Stimulated activated CD4-positive, alpha-beta T cell treated with anti-CD3 and anti-CD28 coated beads, Interleukin-4, amount 100 ng/mL, for 48 hours (primary cell): ENCODE measurements around the gene DHX57.
"Not testable (repeated sequence)": the region's sequence is repeated elsewhere in the genome, so short reads cannot be mapped to it uniquely, and the experiment has no call there.

Source experiments
- DNase-seq, 2 donors: peaks; one replicate each; pipeline ENCODE4 v3.0.0-alpha.2; 2020; ENCODE audit warnings: low read depth in 2 of 2

The DHX57 gene

DNA sequence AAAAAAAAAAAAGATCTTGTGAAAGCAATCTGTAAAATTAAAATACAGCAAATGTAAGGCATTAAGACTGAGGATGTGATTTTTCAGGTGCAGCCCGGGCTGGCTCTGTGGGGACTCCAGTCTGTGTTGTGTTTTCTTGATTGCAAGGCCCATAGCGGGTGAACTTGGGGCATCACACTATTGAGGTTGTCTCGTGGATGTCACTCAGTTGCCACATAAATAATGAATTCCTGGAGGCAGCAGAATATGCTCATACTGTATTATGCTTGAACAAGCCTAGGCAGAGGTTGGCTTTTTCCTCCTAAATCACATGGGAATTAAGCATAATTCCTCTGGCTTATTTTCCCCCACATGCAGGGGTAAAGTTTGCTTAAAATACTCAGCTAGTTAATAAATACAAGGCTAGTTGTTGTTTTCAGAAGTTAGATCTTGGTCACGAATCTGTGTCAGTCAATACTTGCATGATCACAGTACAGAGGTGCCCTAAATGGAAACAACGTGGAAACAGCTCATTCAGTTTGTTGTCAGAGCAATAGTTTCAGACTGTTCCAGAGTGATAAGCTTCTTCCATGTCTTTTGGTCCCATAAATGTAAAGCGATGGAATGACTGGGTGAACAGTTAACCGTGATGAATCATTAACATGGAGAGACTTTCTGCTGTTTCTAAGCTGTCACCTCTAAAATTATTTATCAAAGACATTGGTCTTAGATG lies 81.3 kb downstream of the DHX57 start:
- DNase-seq, result no peak

DNA sequence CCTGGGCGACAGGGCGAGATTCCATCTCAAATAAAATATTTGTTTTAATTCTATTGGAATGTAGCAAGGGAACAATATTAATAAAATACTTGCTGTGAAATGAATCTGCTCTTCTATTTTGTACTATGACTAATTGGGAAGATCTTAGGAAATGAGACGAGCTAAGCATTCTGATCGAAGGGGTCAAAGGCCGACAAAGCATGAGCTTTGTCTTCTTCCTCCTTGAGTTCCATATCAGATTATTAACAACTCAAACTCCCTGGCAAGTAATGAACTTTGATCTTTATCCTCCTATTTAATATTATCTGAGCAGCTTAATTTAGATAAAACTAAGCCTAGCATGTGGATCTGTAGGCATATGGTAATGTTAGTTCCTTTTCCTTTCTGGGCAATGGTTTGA lies 82.2 kb downstream of the DHX57 start:
- DNase-seq, result no peak

DNA sequence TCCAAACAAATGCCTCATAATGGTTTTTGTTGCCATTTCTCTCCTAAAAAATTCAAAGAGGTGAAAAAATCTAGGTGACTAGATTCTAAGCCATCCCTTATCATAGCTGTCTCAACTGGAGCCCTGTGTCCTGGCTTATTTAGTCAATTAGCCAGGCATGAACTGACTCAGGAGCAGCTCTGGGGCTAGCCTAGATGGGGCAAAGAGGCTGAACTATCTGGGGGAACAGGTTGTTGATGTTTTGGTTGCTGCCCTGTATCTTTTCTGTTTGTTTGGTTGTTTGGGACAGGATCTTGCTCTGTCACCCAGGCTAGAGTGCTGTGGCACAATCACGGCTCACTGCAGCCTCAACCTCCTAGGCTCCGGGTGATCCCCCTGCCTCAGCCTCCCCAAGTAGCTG lies 83.0 kb downstream of the DHX57 start:
- DNase-seq, result no peak

DNA sequence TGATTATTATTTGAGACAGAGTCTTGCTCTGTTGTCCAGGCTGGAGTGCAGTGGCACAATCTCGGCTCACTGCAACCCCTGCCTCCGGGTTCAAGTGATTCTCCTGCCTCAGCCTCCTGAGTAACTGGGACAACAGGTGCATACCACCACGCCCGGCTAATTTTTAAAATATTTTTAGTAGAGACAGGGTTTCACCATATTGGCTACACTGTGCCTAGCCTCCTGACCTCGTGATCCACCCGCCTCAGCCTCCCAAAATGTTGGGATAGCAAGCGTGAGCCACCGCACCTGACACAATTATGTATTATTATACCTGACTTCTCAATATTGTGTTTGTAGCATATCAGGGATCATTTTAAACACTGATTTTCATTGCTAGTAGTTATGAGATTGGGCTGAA lies 83.4 kb downstream of the DHX57 start:
- not testable (repeated sequence) for DNase-seq

DNA sequence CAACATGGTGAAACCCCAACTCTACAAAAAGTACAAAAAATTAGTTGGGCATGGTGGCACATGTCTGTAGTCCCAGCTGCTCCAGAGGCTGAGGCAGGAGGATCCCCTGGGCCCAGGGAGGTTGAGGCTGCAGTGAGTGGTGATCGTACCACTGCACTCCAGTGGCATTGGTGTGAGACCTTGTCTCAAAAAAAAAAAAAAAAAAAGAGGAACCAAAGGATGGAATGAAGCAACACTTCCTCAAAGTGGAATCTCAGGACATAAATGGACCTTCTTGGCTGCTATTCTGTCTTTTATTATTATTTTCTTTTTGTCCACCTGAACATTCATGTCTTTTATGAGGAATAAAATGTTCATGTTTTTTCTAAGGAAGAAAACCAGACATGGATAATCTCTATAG lies 84.0 kb downstream of the DHX57 start:
- DNase-seq, result no peak

DNA sequence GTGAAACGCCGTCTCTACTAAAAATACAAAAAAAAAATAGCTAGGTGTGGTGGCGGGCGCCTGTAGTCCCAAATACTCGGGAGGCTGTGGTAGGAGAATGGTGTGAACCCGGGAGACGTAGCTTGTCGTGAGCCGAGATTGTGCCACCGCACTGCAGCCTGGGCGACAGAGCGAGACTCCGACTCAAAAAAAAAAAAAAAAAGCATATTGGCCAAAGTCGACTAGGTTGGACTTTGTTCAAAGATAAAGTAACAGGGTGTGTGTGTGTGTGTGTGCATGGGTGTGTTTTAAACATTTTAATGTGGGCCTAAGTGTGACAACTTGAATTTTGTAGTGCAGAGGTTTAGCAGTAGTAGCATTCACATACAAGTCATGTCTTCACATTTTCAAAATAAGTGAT lies 86.0 kb downstream of the DHX57 start:
- DNase-seq, result no peak

DNA sequence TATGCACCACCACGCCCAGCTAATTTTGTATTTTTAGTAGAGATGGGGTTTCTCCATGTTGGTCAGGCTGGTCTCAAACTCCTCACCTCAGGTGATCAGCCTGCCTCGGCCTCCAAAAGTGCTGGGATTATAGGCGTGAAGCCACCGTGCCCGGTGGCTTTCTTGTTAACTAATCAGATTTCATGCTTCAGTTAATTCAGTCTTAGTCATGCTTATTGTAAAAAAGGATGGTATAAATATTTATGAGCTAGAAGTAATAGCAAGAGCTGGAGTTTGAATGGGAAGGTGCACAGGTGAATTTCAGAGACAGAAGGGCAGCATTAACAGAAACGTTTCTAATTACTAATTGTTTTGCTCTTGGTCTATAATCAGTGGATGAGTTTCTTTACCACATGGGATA lies 87.4 kb downstream of the DHX57 start:
- no peak for DNase-seq

DNA sequence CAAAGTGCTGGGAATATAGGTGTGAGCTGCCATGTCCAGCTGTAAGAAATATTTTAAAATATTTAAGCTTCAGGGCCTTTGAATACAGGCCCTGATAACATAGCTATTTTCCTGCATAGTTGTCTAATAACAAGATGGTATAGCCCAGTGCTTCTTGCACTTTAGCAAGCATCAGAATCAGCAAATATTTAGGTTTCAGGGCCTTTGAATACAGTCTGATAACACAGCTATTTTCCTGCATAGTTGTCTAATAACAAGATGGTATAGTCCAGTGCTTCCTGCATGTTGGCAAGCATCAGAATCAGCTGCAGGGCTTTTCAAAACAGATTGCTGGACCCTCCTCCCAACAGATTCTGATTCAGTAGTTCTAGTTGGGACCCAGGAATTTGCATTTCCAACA lies 92.1 kb downstream of the DHX57 start:
- DNase-seq, result no peak

DNA sequence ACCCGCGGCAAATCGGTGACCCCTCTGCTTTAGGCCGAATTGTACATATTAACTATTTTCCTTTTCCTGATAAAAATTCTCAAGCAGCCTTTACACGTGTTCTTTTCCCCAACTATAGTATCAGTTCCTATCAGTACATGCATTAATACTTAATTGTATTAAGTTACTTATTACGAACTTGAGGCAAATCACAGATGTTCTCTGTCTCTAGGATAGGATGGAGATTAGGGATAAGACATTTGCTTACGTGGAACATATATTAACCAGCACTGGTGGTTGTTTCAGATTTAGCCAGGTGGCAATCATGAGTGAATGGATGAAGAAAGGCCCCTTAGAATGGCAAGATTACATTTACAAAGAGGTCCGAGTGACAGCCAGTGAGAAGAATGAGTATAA lies 97.0 kb downstream of the DHX57 start:
- no peak for DNase-seq

DNA sequence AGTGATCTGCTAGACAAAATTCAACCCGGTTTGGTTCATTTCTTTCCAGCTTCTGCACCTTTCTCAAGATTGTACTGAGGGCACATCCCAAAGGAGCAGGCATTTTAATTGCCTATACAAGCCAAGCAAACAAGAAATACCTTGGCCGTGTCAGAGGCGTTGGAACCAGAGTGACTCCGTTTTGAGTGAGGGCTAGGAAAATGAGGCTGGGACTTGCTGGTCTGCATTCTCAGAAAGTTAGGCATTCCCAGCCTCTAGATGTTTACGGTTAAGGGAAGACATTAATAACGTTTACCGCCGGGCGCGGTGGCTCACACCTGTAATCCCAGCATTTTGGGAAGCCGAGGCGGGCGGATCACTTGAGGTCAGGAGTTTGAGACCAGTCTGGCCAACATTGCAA lies 99.2 kb downstream of the DHX57 start:
- DNase-seq, result no peak

DNA sequence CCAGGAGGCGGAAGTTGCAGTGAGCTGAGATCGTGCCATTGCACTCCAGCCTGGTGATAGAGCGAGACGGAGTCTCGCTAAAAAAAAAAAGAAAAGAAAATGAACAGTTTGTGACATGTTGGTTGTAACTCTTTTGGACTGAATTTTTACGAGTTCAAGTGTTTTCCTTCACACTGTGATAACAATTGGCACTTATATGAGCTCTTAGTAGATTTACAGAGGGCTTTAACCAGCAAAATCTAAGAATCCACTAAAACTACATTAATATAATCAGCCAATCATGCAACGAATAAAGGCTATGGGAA lies 99.9 kb downstream of the DHX57 start:
- DNase-seq, result no peak

DNA sequence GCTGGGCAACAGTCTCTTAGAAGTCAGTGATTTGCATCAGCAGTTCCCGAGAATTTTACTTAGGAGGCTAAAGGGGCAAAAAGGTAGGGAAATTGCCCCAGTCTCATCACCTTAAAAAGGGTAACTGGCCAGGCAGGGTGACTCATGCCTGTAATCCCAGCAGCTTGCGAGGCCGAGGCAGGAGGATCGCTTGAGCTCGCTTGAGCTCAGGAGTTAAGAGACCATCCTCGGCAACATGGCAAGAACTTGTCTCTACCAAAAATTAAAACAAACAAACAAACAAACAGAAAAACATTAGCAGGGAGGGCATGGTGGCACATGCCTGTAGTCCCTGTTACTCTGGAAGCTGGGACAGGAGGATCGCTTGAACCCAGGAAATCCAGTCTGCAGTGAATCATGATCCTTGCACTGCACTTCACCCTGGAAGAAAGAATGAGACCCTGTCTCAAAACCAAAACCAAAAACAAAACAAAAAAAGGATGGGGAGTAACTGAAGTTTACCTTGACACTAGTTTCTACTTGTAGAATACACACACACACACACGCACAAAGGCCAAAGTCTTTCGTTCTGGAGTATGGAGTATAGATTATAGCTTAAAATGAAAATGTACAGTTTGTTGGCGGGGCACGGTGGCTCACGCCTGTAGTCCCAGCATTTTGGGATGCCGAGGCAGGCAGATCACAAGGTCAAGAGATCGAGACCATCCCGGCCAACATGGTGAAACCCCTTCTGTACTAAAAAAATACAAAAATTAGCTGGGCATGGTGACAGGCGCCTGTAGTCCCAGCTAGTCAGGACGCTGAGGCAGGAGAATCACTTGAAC lies 100.4 kb downstream of the DHX57 start:
- no peak for DNase-seq

DNA sequence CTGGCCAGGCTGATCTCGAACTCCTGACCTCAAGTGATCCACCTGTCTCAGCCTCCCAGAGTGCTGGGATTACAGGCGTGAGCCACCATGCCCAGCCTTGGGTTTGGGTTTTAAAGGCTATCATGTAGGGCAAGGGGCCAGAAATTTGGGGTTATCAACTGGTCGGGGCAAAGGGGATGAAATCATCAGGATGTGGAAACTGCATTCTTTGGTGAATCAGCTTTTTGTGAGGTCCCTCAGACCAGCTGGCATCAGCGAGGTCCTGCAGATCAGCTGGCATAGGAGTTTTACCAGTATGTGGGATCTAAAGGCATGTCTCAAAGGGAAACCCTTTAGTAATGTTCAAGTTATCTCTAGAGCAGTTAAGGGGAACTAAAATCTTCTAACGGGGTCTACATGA lies 104.1 kb downstream of the DHX57 start:
- no peak for DNase-seq

DNA sequence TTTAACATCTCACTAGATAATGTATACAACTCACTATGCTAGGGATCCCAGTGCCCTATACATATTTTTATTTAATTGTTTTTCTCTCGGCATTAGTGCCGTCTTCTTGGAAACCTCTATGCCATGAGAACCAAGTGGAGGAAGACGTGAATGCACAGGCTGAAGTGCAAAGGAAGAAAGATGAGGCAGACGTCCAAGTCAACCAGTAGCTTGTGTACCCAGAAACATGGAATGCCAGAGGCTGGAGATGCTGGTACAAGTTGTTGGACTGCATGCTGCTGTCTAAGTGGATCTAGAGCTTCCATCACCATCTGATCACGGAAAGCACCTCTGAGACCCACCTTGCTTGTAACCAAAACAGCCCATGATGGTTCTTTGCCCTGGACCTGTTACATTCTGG lies 110.2 kb downstream of the DHX57 start:
- no peak for DNase-seq

DNA sequence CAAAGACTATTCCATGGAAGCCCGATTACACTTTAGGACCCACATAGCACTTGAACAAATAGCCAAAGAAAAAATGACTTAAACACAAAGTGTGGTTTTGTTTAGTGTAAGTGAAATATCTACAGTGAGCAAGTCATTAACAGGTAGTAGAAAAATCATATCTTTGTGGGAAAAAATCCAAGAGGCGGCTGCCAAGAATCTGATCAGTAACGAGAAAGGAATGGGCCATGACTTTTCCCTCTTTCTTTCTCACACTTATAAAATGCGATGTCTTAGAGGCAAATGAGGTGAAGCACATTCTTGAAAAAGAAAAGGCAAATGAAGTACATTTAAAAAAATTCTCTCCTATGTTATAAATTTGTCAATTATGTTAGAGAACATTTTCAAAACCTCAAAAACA lies 110.6 kb downstream of the DHX57 start:
- DNase-seq, result no peak

DNA sequence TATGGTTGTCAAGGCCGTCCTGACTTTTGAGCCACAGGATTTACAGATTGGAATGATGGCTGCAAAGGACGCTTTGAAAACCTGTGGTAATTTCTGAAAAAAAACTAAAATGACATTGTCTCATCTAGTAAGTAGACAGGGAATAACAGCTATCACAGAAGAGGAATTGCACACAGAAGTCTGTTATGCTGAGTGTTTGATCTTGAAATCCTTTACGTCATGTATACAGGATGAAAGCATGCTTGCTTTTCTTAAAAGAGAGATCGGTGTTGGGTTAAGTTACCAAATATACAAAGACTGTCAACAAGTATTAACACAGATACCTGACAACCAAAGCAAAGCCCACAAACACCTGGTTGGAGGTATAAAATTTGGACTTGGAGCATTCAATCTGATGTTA lies 112.0 kb downstream of the DHX57 start:
- no peak for DNase-seq

DNA sequence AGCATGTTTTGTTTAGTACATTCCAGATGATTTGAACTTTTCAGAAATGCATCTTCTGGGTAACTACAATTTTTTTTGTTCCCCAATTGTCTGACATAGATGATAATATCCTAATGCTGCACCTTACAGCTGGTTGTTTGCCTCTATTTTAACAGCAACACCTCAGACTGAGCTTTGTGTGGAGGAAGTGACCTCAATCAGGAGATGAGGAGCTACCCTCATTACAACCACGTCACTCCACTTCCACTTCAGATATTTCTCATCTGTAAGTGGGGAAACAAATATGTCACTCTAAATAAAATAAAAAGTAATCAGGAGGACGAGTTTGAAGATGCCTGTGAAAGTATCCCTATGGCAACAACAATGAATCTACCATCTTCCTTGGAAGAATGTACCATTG lies 112.5 kb downstream of the DHX57 start:
- no peak for DNase-seq

DNA sequence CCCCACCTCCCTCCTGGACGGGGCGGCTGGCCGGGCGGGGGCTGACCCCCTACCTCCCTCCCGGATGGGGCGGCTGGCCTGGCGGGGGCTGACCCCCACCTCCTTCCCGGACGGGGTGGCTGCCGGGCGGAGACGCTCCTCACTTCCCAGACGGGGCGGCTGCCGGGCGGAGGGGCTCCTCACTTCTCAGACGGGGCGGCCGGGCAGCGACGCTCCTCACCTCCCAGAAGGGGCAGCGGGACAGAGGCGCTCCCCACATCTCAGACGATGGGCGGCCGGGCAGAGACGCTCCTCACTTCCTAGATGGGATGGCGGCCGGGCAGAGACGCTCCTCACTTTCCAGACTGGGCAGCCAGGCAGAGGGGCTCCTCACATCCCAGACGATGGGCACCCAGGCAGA lies 119.8 kb downstream of the DHX57 start:
- not testable (repeated sequence) for DNase-seq

DNA sequence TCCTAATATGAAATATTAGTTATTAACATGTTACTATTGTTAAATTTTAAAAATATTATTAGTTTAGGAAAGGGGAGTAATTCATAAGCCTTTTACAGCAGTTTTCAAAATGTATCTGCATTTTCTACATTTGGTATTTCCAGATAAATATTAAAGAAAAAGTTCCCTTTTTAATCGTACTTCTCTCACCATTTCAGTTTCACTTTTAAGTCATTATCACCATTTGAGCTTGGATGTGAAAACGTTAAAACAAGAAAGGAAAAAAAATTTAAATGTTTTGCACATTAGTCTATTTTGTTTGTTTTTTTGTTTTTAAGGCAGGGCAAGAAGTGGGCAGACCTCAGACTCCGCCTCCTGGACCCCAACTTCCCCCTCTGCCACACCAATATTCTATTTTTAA lies 121.2 kb downstream of the DHX57 start:
- no peak for DNase-seq

DNA sequence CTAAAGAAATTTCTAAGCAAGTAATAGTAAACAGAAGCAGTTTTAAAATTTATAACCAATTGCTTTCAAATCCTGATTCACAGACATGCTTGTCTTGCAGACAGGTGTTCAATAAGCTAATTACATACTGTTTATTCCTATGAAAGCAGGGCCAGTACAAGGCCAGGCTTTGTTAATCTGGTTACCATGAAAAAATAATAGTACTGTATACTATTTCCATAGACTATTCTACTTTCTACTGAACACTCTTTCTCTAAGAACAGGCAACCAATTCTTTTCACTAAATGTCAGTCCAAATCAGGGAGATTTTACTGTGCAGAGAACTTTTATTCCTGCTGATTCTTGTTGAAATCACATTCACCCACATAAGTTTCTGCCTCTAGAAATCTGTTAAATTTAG lies 121.7 kb downstream of the DHX57 start:
- DNase-seq, result no peak

DNA sequence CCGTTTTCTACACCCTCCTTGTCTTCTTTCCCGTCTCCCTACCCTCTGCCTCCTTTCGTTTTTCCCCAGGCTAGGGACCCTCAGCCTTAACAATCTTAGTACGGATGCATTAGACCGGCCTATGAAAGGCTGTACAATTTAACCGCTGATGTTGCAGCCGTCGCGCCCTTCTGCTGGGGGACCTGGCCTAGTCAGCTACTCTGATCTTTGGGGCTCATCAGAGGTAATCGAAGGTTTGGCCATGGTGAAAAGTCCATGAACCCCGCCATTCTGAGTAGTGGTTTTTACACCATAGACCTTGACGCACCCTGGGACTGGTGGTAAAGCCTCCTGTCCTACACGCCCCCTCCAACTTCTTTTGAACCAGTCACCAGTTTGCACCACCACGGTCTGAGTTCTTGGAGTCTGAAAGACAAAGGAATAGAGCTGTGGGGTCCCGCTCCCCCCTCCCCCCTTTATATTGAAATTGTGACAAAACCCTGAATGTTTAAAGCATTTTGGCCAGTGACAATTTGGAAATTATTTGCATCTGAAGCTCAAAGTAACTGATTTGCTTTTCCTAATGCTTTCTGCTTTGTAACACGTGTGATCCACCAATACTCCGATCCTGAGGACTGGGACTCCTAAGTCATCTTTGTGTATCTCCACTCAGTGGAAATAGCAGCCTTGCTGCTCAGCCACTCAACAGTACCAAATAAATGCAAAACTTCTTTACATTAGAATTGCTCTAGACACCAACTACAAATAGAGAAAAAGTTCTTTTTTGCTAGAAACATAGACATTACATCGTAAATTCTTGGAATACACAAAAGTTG lies 123.9 kb downstream of the DHX57 start:
- DNase-seq, result peak; percentile 26 to 30

DNA sequence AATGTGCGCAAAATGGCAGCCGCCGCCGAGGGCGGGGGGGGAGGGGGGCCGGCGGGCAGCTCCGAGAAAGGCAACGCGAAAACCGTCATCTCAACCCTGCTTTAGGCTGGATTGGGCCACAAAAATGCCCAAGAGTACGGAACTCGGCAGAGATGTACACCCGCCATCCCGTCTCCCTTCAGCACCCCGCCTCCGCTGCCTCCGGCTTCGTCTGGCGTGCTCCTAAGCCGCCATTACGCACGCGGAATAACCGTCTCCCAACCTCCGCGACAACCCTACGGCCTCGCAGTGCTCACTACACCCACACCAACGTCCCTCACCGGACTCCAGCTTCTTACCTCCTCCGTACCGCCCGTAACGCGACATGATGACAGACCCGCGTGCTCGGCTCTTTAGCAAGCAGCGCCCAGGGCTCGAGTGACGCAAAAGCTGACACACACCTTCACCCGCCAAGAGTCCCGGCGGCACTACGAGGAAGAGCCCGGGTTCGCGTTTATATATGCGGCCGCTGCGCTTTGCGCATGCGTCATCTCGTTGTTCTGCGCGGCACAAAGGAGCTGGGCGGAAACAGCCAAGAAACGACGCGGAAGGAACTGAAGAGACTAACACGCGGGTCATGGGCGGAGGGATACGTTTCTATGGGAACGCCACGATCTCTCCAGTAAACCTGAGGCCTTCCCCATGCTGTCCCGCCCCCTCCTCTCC lies 124.7 kb downstream of the DHX57 start, which contains the start of gene SRSF7:
TSS of gene SRSF7 (minus strand) at position 471 of the 705 bp plus-strand sequence. CDS start at position 366, 105 bp downstream.
- peak; percentile 92 to 95 for DNase-seq
